Measurements from ENCODE around the gene CACNA1D. TPM values are rescaled to one million over a fixed set of nuclear protein-coding genes. Genes with fewer than 3 reads are reported as not detected.

The CACNA1D gene
- total and polyA plus RNA-seq, 2 donors (not counting 1 experiment from before 2014, with no cell fraction given): 0.17 to 0.37 TPM

DNA sequence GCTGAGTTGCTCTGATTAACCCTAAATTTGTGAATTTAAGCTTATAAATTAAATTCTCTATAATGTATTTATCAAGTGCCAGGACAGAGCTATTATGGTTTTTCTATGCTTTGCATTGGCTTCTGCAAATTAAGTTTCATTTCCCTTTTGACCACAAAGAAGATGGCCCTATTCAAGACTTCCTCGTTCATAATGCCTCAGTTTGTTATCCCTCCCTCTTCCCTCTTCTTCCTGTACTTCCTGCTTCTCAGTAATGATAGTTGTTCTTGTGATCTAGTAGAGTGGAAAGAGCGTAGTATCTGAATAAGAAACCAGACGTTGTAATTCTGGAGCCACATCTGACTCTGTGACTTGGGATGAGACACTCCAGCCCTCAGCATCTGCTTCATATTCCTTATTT is 118.7 kb downstream of the CACNA1D start:
- H3K9ac ChIP-seq (ENCODE audit: insufficient read depth, low read length): no peak overlapping the region
- H2AFZ ChIP-seq (ENCODE audit: low read length): no peak overlapping the region
- H3K27me3 ChIP-seq (ENCODE audit: control insufficient read depth, insufficient read depth, low read length): no peaks in the 10 kb centered on the region

DNA sequence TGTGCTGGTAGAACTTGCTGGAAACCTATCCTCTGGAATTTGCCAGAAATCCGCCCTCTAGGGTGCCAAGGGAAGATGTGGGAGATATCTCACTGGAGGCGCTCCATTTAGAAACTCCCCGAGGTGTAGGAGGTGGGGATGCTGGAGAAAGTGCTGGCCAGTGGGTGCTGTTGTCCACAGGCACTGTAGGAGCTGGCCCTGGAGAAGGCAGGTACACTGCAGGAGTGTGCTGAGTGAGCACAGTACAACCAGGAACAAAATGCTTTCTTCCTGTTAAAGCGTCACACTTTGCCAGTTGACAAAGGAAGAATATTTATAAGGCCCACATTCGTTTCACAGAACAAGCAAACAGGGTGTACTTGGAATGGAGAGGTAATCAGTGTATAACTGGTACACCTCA is 119.9 kb downstream of the CACNA1D start:
- no peaks in the 10 kb centered on the region for H3K9me3 ChIP-seq (ENCODE audit: control insufficient read depth, insufficient read depth, low read depth, low read length)
- no peaks in the 10 kb centered on the region for H3K27me3 ChIP-seq (ENCODE audit: control insufficient read depth, insufficient read depth, low read length)
- H3K79me2 ChIP-seq (ENCODE audit: control insufficient read depth, insufficient read depth, low read length): no peaks in the 10 kb centered on the region
- H3K9ac ChIP-seq (ENCODE audit: insufficient read depth, low read length): no peak overlapping the region
- DNase-seq (ENCODE audit: low read depth in 2 of 2): no peak
- no peaks in the 10 kb centered on the region for H3K4me1 ChIP-seq (ENCODE audit: control insufficient read depth, extremely low read depth, insufficient read depth, low read length)
- H3K27ac ChIP-seq (ENCODE audit: insufficient read depth, low read length): no peak overlapping the region
- TF ChIP-seq EZH2 (IDR thresholded peaks at IDR 0.05; ENCODE audit: low read length, missing control alignments): no peak
- TF ChIP-seq, protein P1, sequence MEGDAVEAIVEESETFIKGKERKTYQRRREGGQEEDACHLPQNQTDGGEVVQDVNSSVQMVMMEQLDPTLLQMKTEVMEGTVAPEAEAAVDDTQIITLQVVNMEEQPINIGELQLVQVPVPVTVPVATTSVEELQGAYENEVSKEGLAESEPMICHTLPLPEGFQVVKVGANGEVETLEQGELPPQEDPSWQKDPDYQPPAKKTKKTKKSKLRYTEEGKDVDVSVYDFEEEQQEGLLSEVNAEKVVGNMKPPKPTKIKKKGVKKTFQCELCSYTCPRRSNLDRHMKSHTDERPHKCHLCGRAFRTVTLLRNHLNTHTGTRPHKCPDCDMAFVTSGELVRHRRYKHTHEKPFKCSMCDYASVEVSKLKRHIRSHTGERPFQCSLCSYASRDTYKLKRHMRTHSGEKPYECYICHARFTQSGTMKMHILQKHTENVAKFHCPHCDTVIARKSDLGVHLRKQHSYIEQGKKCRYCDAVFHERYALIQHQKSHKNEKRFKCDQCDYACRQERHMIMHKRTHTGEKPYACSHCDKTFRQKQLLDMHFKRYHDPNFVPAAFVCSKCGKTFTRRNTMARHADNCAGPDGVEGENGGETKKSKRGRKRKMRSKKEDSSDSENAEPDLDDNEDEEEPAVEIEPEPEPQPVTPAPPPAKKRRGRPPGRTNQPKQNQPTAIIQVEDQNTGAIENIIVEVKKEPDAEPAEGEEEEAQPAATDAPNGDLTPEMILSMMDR (conservative IDR thresholded peaks at IDR 0.05 in 1 of 2, IDR thresholded peaks at IDR 0.05 in 1 of 2; ENCODE audit: low read depth in 1 of 2, low read length in 2 of 2): no peak
- H3K4me2 ChIP-seq (ENCODE audit: extremely low read depth, insufficient read depth, low read length): no peak overlapping the region
- H3K4me3 ChIP-seq (replicated peaks in 1 of 4; ENCODE audit: control extremely low read depth in 1 of 4, insufficient read depth in 1 of 4, low read depth in 3 of 4, low read length in 4 of 4): no peak overlapping the region
- no peak overlapping the region for H2AFZ ChIP-seq (ENCODE audit: low read length)
- no peaks in the 10 kb centered on the region for H3K36me3 ChIP-seq (ENCODE audit: control insufficient read depth, insufficient read depth, low read length)
- H4K20me1 ChIP-seq (ENCODE audit: control insufficient read depth, extremely low read depth, insufficient read depth, low read length): no peaks in the 10 kb centered on the region

More for the DNA sequence above, 118.7 kb downstream of the CACNA1D start:
- no peaks in the 10 kb centered on the region for H3K4me1 ChIP-seq (ENCODE audit: control insufficient read depth, extremely low read depth, insufficient read depth, low read length)
- no peaks in the 10 kb centered on the region for H3K36me3 ChIP-seq (ENCODE audit: control insufficient read depth, insufficient read depth, low read length)
- no peak for DNase-seq (ENCODE audit: low read depth in 2 of 2)
- no peaks in the 10 kb centered on the region for H3K9me3 ChIP-seq (ENCODE audit: control insufficient read depth, insufficient read depth, low read depth, low read length)
- no peak overlapping the region for H3K4me3 ChIP-seq (replicated peaks in 1 of 4; ENCODE audit: control extremely low read depth in 1 of 4, insufficient read depth in 1 of 4, low read depth in 3 of 4, low read length in 4 of 4)
- no peak overlapping the region for H3K4me2 ChIP-seq (ENCODE audit: extremely low read depth, insufficient read depth, low read length)
- no peak overlapping the region for H3K27ac ChIP-seq (ENCODE audit: insufficient read depth, low read length)
- H4K20me1 ChIP-seq (ENCODE audit: control insufficient read depth, extremely low read depth, insufficient read depth, low read length): no peaks in the 10 kb centered on the region
- H3K79me2 ChIP-seq (ENCODE audit: control insufficient read depth, insufficient read depth, low read length): no peaks in the 10 kb centered on the region
- TF ChIP-seq EZH2 (IDR thresholded peaks at IDR 0.05; ENCODE audit: low read length, missing control alignments): no peak
- TF ChIP-seq, protein P1 (conservative IDR thresholded peaks at IDR 0.05 in 1 of 2, IDR thresholded peaks at IDR 0.05 in 1 of 2; ENCODE audit: low read depth in 1 of 2, low read length in 2 of 2): no peak

DNA sequence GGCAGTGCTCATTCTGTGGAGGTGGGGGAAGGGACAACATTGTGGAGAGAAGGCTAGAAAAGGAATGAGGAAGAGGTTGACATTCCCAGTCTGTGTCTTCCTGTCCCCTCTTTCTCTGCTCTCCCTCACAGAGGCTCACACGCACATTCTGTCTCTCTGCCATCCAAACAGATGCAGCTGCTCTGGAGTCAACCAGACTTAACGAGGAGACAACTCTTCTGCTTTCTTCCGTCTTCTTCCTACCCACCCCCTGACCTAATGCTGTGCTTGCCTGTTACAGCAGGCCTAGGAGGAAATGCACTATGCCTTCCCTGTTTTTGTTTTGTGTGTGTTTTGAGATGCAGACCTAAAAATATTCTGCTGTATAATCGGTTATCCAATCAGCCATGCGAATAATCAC is 121.9 kb downstream of the CACNA1D start:
- Histone ChIP-seq H3K9me3 (ENCODE audit: control insufficient read depth, insufficient read depth, low read depth, low read length) (no peaks in the 10 kb centered on the region), H4K20me1 (ENCODE audit: control insufficient read depth, extremely low read depth, insufficient read depth, low read length) (no peaks in the 10 kb centered on the region), H3K9ac (ENCODE audit: insufficient read depth, low read length) (no peak overlapping the region), H3K27me3 (ENCODE audit: control insufficient read depth, insufficient read depth, low read length) (no peaks in the 10 kb centered on the region), H3K79me2 (ENCODE audit: control insufficient read depth, insufficient read depth, low read length) (no peaks in the 10 kb centered on the region), H3K4me1 (ENCODE audit: control insufficient read depth, extremely low read depth, insufficient read depth, low read length) (no peaks in the 10 kb centered on the region), H2AFZ (ENCODE audit: low read length) (no peak overlapping the region), H3K36me3 (ENCODE audit: control insufficient read depth, insufficient read depth, low read length) (no peaks in the 10 kb centered on the region), H3K27ac (ENCODE audit: insufficient read depth, low read length) (no peak overlapping the region), H3K4me3 (replicated peaks in 1 of 4; ENCODE audit: control extremely low read depth in 1 of 4, insufficient read depth in 1 of 4, low read depth in 3 of 4, low read length in 4 of 4) (no peak overlapping the region), H3K4me2 (ENCODE audit: extremely low read depth, insufficient read depth, low read length) (no peak overlapping the region)
- TF ChIP-seq EZH2 (IDR thresholded peaks at IDR 0.05; ENCODE audit: low read length, missing control alignments): no peak
- TF ChIP-seq, protein P1 (conservative IDR thresholded peaks at IDR 0.05 in 1 of 2, IDR thresholded peaks at IDR 0.05 in 1 of 2; ENCODE audit: low read depth in 1 of 2, low read length in 2 of 2): no peak
- DNase-seq (ENCODE audit: low read depth in 2 of 2): no peak
